Smooth muscle cell (in vitro differentiated cells): Measurements from ENCODE around the gene PLSCR2. TPM values are rescaled to one million over a fixed set of nuclear protein-coding genes. Genes with fewer than 3 reads are reported as not detected.
A peak's percentile ranks its signal among the peaks of the same experiment; 100 is the strongest.

Experiments
- DNase-seq: peaks from one replicate; lab custom pipeline; 2025; ENCODE audit not compliant: unreplicated experiment; lab: John Stamatoyannopoulos, UW
- H2AFZ ChIP-seq: fragments of 200-600 bp; sonication (generic); 2 replicates; pipeline ENCODE4 v1.6.0; 2016; ENCODE audit warnings: antibody characterized with exemption, low read depth, mild to moderate bottlenecking
- H3F3A ChIP-seq: fragments of 200-600 bp; sonication (generic); 2 replicates; pipeline ENCODE4 v1.6.0; 2017; ENCODE audit warnings: antibody characterized with exemption, low read depth
- H3K27ac ChIP-seq: fragments of 200-600 bp; sonication (generic); 2 replicates; pipeline ENCODE4 v1.5.1; 2016; ENCODE audit warnings: low read depth, mild to moderate bottlenecking
- H3K27me3 ChIP-seq: fragments of 200-600 bp; sonication (generic); 2 replicates; pipeline ENCODE4 v1.6.1; 2016; ENCODE audit warnings: low read depth, mild to moderate bottlenecking
- H3K36me3 ChIP-seq: fragments of 200-600 bp; sonication (generic); 2 replicates; pipeline ENCODE4 v1.5.1; 2016; ENCODE audit warnings: low read depth
- H3K4me1 ChIP-seq: fragments of 200-600 bp; sonication (generic); 2 replicates; pipeline ENCODE4 v1.5.1; 2016; ENCODE audit warnings: low read depth
- H3K4me2 ChIP-seq: fragments of 200-600 bp; sonication (generic); 2 replicates; pipeline ENCODE4 v1.6.0; 2016; ENCODE audit warnings: mild to moderate bottlenecking
- H3K4me3 ChIP-seq: fragments of 200-600 bp; sonication (generic); 2 replicates; pipeline ENCODE4 v1.5.1; 2016; ENCODE audit warnings: mild to moderate bottlenecking
- H3K79me2 ChIP-seq: fragments of 200-600 bp; sonication (generic); 2 replicates; pipeline ENCODE4 v1.6.0; 2016; ENCODE audit warnings: low read depth, mild to moderate bottlenecking
- H3K9ac ChIP-seq: fragments of 200-600 bp; sonication (generic); 2 replicates; pipeline ENCODE4 v1.6.0; 2016; ENCODE audit warnings: low read depth
- H3K9me3 ChIP-seq: fragments of 200-600 bp; sonication (generic); replicated peaks from 2 replicates; pipeline ENCODE4 v1.5.1; 2016; ENCODE audit warnings: low read depth
- H4K20me1 ChIP-seq: fragments of 200-600 bp; sonication (generic); 2 replicates; pipeline ENCODE4 v1.6.0; 2016; ENCODE audit warnings: low read depth
- CTCF ChIP-seq: fragments of 200-600 bp; sonication (generic); IDR thresholded peaks from 2 replicates; pipeline ENCODE4 v1.5.1; 2017; ENCODE audit warnings: borderline replicate concordance, mild to moderate bottlenecking, antibody characterized with exemption; ENCODE audit not compliant: insufficient read depth, poor library complexity, severe bottlenecking
- WGBS: methylation state at CpG from one replicate; pipeline ENCODE4 v1.1.7; 2016; ENCODE audit warnings: low lambda C conversion rate; 5-methylcytosine and 5-hydroxymethylcytosine counted together
- polyA plus RNA-seq: library from polyadenylated mRNA; unstranded; fragments of >200 nt; fragmentation: Nextera tagmentation; extraction: Ambion mirVana; gene quantifications from 2 replicates; pipeline ENCODE4 v1.2.1, GENCODE V29; 2016
- total RNA-seq: library from RNA; depleted of rRNA; stranded (reverse); fragments of >200 nt; gene quantifications from 2 replicates; pipeline ENCODE4 v1.2.3, GENCODE V29; 2014

PLSCR2 gene
- 0.58 TPM in 1 of 2 replicates, not detected in the other for total RNA-seq
- polyA plus RNA-seq = not detected in 2 replicates

DNA sequence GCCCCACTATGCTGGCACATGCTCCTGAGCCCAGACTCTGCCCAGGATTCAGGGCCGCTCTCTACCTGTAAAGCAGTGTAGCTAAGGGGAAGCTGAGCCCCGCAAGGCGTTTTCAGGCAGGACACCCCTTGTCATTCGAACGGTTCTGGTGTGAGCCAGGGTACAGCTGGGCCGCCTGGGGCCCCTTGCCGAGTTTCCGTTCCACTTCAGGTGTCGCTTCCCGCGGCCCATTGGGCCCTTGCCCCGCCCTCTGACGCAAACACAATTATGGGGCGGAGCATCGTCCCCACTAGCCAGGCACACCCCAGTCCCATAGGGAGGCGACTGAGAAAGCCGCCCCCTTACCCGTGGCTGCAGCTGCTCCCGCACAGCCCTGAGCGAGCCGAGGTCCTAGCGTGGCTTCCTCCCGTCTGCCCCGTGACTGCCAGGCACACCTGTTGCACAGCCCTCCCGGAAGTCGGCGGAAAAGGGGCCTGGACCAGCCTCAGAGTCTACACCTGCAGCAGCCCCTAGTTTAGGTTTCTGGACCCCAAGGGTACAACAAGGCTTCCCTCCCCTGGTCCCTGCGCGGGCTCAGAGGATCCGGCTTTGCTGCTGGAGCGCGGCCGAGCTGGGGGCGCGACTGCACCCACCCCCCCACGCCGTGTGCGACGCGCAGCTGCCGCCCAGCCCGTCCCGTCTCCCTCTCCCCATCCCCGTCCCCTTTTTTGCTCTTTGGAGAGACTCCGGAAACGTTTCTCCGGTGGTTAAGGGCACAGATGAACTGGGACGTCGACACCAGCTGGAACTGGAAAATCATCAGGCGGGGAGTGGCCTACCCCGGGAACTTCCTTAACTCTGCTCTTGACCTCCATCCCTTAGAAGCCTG lies at the start of gene PLSCR2:
PLSCR2 (minus strand) TSS at position 412 of the 868 bp plus-strand sequence. CDS start 9,657 bp downstream, outside the sequence.
- peak within 1 kb of the TSS; percentile 90 for H2AFZ ChIP-seq
- no peaks in the 10 kb centered on the region for H3K79me2 ChIP-seq
- no peak for TF ChIP-seq CTCF
- 40% methylated on average over 51 of the region's 51 CpGs for WGBS
- no peaks in the 10 kb centered on the region for H3K9me3 ChIP-seq
- DNase-seq = no peak
- H3K4me1 ChIP-seq = no peaks in the 10 kb centered on the region
- H3K27me3 ChIP-seq = no peaks in the 10 kb centered on the region
- H3K27ac ChIP-seq = no peak within 1 kb of the TSS
- H3F3A ChIP-seq = no peaks in the 10 kb centered on the region
- no peaks in the 10 kb centered on the region for H3K36me3 ChIP-seq
- H3K4me3 ChIP-seq = peak within 1 kb of the TSS; percentile 53
- peak within 1 kb of the TSS; percentile 83 for H3K4me2 ChIP-seq
- no peaks in the 10 kb centered on the region for H4K20me1 ChIP-seq
- H3K9ac ChIP-seq = no peak within 1 kb of the TSS

- no peak overlapping the region for H3K27ac ChIP-seq
- WGBS = 74% methylated on average over 4 of the region's 4 CpGs
- no peaks in the 10 kb centered on the region for H3F3A ChIP-seq
- H3K27me3 ChIP-seq = no peaks in the 10 kb centered on the region
- no peak overlapping the region for H2AFZ ChIP-seq
- no peaks in the 10 kb centered on the region for H3K36me3 ChIP-seq
- no peaks in the 10 kb centered on the region for H4K20me1 ChIP-seq
- no peak overlapping the region for H3K4me3 ChIP-seq
- no peaks in the 10 kb centered on the region for H3K4me1 ChIP-seq
- H3K9ac ChIP-seq = no peak overlapping the region
- no peak overlapping the region for H3K4me2 ChIP-seq
- no peak for DNase-seq
- H3K79me2 ChIP-seq = no peaks in the 10 kb centered on the region
- no peaks in the 10 kb centered on the region for H3K9me3 ChIP-seq
- no peak for TF ChIP-seq CTCF
Measured at GRCh38 chr3:146517684-146518435, 48.5 kb upstream of the PLSCR2 start.

DNA sequence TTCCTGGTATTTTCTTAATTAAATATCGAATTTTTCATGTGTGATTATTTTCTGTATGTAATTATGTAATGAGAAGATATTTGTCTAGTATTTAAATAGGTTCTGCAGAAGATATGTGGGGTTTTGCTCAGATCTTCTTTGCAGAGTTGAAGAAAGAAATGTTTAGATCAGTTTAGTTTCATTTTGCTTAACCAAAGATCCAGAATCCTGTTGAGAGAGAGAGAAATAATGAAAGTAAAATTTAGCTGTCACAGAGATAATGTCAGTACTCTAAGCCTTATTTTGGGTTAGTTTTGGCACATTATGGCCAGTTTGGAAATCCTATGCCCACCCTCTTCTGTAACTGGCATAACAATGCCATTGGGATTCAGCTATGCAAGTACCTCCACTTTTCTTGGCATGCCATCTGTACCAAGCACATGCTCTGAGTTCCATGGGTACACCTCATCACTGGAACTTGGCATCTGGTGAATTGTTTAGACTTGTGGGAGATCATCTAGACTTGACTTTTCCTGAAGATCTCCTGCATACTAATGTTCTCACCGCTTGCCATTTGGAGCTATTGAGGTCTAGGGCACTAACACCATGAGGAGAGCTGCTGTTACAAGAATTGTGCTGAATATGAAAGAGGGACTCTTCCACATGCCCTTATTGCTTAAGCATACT lies 44.2 kb upstream of the PLSCR2 start:
- Histone ChIP-seq H4K20me1 (no peaks in the 10 kb centered on the region), H3K4me2 (no peak overlapping the region)

More for the DNA sequence above, 44.2 kb upstream of the PLSCR2 start:
- no peak for DNase-seq
- H3K9ac ChIP-seq = no peak overlapping the region
- H3K9me3 ChIP-seq = no peaks in the 10 kb centered on the region
- H3K4me3 ChIP-seq = no peak overlapping the region
- WGBS = 91% methylated on average over 2 of the region's 2 CpGs
- H3K79me2 ChIP-seq = no peaks in the 10 kb centered on the region
- H3F3A ChIP-seq = no peaks in the 10 kb centered on the region
- no peaks in the 10 kb centered on the region for H3K36me3 ChIP-seq
- no peak overlapping the region for H3K27ac ChIP-seq
- no peak for TF ChIP-seq CTCF
- H2AFZ ChIP-seq = no peak overlapping the region
- H3K4me1 ChIP-seq = no peaks in the 10 kb centered on the region
- no peaks in the 10 kb centered on the region for H3K27me3 ChIP-seq
